K562 (cell line): ENCODE data around the gene STXBP6. TPM values are rescaled to one million over a fixed set of nuclear protein-coding genes. Genes with fewer than 3 reads are reported as not detected.

Experiments
- ATAC-seq: fragments of 200-7000 bp; cut with Tn5 transposase; 3 replicates; pipeline ENCODE4 v1.9.1; 2020; ENCODE audit warnings: moderate library complexity
- BruUV-seq: library from RNA; stranded (reverse); fragments of 400-500 nt; replicated peaks from 2 replicates; lab custom pipeline; 2021; lab: Mats Ljungman, UMichigan
- CTCF ChIA-PET: fragments of 300-600 bp; formaldehyde crosslinking; extraction: SDS; loops from one replicate; lab custom pipeline; 2021; ENCODE audit warnings: low intra/inter-chr PET ratio; lab: Yijun Ruan, JAX
- POLR2A ChIA-PET: fragments of 300-600, 350-650 bp; sonication (Branson Sonifier 250); formaldehyde crosslinking; extraction: SDS; loops from one replicate; lab custom pipeline; 2021; ENCODE audit warnings: antibody characterized with exemption, inconsistent platforms; lab: Yijun Ruan, JAX
- DNase-seq, 4 experiments: peaks; one replicate each; pipeline versions ENCODE4 v3.0.0 to v3.0.0-alpha.2; 2011 to 2018; ENCODE audit warnings: low spot score in 3 of 4, mixed read lengths in 3 of 4; ENCODE audit errors: extremely low read depth in 1 of 4
- FAIRE-seq: peaks from 2 replicates; lab custom pipeline; 2011; peaks lifted over from hg19 to GRCh38; lab: Jason Lieb, UNC
- H2AFZ ChIP-seq: 2 replicates; pipeline ENCODE4 v1.6.0; 2011; ENCODE audit warnings: low read depth, low read length, control low read depth, inconsistent platforms
- H3K27ac ChIP-seq: fragments of 200-600 bp; 3 replicates; pipeline ENCODE4 v1.8.0; 2011; ENCODE audit warnings: low read depth, mild to moderate bottlenecking, control low read depth, inconsistent platforms, low read length, moderate library complexity, mixed read lengths; ENCODE audit errors: extremely low read depth
- H3K27me3 ChIP-seq, 2 experiments: fragments of 300-600 bp in 1 of 2; 2 replicates in 1 of 2; 3 replicates in 1 of 2; pipeline versions ENCODE4 v1.6.0 to v1.8.0; 2011; ENCODE audit warnings: inconsistent platforms in 2 of 2, low read length in 2 of 2, mild to moderate bottlenecking in 1 of 2, mixed read lengths in 1 of 2, moderate library complexity in 1 of 2; ENCODE audit not compliant: control insufficient read depth in 2 of 2, insufficient read depth in 2 of 2
- H3K36me3 ChIP-seq: fragments of 300-600 bp; 3 replicates; pipeline ENCODE4 v1.8.0; 2011; ENCODE audit warnings: mild to moderate bottlenecking, low read length, inconsistent platforms; ENCODE audit not compliant: control insufficient read depth, insufficient read depth
- H3K4me1 ChIP-seq, 2 experiments: fragments of 200-600 bp in 1 of 2; replicated peaks in 1 of 2; 2 replicates in 1 of 2; 3 replicates in 1 of 2; pipeline versions ENCODE4 v1.5.1 to v1.8.0; 2011; ENCODE audit warnings: inconsistent platforms in 2 of 2, low read length in 2 of 2, mild to moderate bottlenecking in 1 of 2, mixed read lengths in 1 of 2, moderate library complexity in 1 of 2; ENCODE audit not compliant: control insufficient read depth in 2 of 2, insufficient read depth in 2 of 2
- H3K4me2 ChIP-seq: 2 replicates; pipeline ENCODE4 v1.6.1; 2011; ENCODE audit warnings: low read length, control low read depth, inconsistent platforms, mixed read lengths; ENCODE audit not compliant: insufficient read depth
- H3K4me3 ChIP-seq: fragments of 200-600 bp; sonication (generic), shearing (Covaris generic); 2 replicates; pipeline ENCODE4 v1.5.1; 2016; ENCODE audit warnings: control low read depth, inconsistent platforms
- H3K79me2 ChIP-seq: fragments of 200-600 bp; 3 replicates; pipeline ENCODE4 v1.8.0; 2011; ENCODE audit warnings: low read length, inconsistent platforms; ENCODE audit not compliant: control insufficient read depth, insufficient read depth
- H3K9ac ChIP-seq, 2 experiments: 2 replicates each; pipeline versions ENCODE4 v1.6.0 to v1.6.1; 2011; ENCODE audit warnings: low read depth in 2 of 2, low read length in 2 of 2, control low read depth in 1 of 2, inconsistent platforms in 1 of 2, mild to moderate bottlenecking in 1 of 2, mixed read lengths in 1 of 2; ENCODE audit not compliant: insufficient read depth in 1 of 2
- H3K9me1 ChIP-seq: one replicate; pipeline ENCODE4 v1.6.0; 2011; ENCODE audit warnings: inconsistent platforms, mild to moderate bottlenecking, low read length, moderate library complexity; ENCODE audit not compliant: control insufficient read depth, insufficient read depth
- H3K9me3 ChIP-seq: replicated peaks from 2 replicates; pipeline ENCODE4 v1.5.1; 2011; ENCODE audit warnings: low read depth, low read length, inconsistent platforms; ENCODE audit not compliant: control insufficient read depth, insufficient read depth
- H4K20me1 ChIP-seq: replicated peaks from 2 replicates; pipeline ENCODE4 v1.6.1; 2011; ENCODE audit warnings: low read length, inconsistent platforms, mixed read lengths; ENCODE audit not compliant: control insufficient read depth, insufficient read depth
- CHAMP1 ChIP-seq: fragments of 450-650 bp; IDR thresholded peaks from 2 replicates; pipeline ENCODE4 v1.6.1; 2016; ENCODE audit warnings: mild to moderate bottlenecking
- DACH1 ChIP-seq: fragments of 450-650 bp; IDR thresholded peaks from 2 replicates; pipeline ENCODE4 v1.6.1; 2018; ENCODE audit not compliant: partially characterized antibody
- NFIC ChIP-seq: fragments of 450-650 bp; IDR thresholded peaks from 2 replicates; pipeline ENCODE4 v1.6.1; 2017; ENCODE audit warnings: mild to moderate bottlenecking, inconsistent platforms
- SMARCA4 ChIP-seq: fragments of 450-650 bp; IDR thresholded peaks from 2 replicates; pipeline ENCODE4 v1.6.1; 2016
- SNIP1 ChIP-seq: fragments of 450-650 bp; IDR thresholded peaks from 2 replicates; pipeline ENCODE4 v1.7.1; 2017; ENCODE audit warnings: low read depth, mild to moderate bottlenecking
- ZNF24 ChIP-seq: fragments of 450-650 bp; IDR thresholded peaks from 2 replicates; pipeline ENCODE4 v1.6.1; 2016
- WGBS: fragments of 100-300 bp; shearing (Covaris generic); methylation state at CpG from one replicate; pipeline ENCODE4 v1.1.6; 2016; ENCODE audit warnings: low coverage, mixed read lengths; ENCODE audit not compliant: insufficient coverage; ENCODE audit errors: missing lambda C conversion rate; 5-methylcytosine and 5-hydroxymethylcytosine counted together
- in situ Hi-C: fragments of 300-500 bp; cut with MboI; formaldehyde crosslinking; loops from 4 replicates; pipeline ENCODE4 v1.15.0; 2018; ENCODE audit warnings: inconsistent platforms, mixed read lengths
- intact Hi-C: fragments of 100-400 bp; cut with micrococcal nuclease; formaldehyde crosslinking; loops from 2 replicates; pipeline ENCODE4 v1.14.2; 2022
- polyA plus RNA-seq, 8 experiments: library from polyadenylated mRNA; depleted of rRNA in 4 of 8; stranded (reverse) in 5 of 8; unstranded in 3 of 8; fragments of >200 nt; fragmentation: Nextera tagmentation in 2 of 8; fragmentation: Illumina TruSeq in 1 of 8; extraction: Ambion mirVana in 2 of 8; extraction: Trizol in 1 of 8; gene quantifications; 2 replicates each; pipeline versions ENCODE4 v1.2.1 to v1.2.3, GENCODE V29; 2011 to 2014; ENCODE audit warnings: inconsistent platforms in 1 of 8, missing spikeins in 1 of 8
- total RNA-seq, 7 experiments: library from RNA; depleted of rRNA in 6 of 7; stranded (reverse); fragments of >200 nt in 6 of 7; fragmentation: Illumina TruSeq in 2 of 7; extraction: Trizol in 2 of 7; gene quantifications; 2 replicates each; pipeline versions ENCODE4 v1.2.1 to v1.2.3, GENCODE V29; 2011 to 2021; ENCODE audit warnings: low replicate concordance in 1 of 7

Gene STXBP6
- total and polyA plus RNA-seq, 9 of the 15 experiments (the other 6 are each of a cell fraction or from before 2014, with no cell fraction given): 0.27 to 0.89 (median 0.59) TPM

GRCh38 chr14:25097120-25097519, 47.2 kb upstream of the STXBP6 start (continued):
- TF ChIP-seq CHAMP1: no peak
- TF ChIP-seq SNIP1: no peak
- TF ChIP-seq DACH1: no peak
- TF ChIP-seq ZNF24: no peak
- TF ChIP-seq, all 486 proteins: peak for 0

GRCh38 chr14:25095736-25096437, 45.9 kb upstream of the STXBP6 start:
- no peaks in the 10 kb centered on the region for H3K9me3 ChIP-seq
- in situ Hi-C loops: no loop called here
- WGBS: 0% methylated on average over 4 of the region's 5 CpGs
- DNase-seq: peak in 1 of 4 experiments; percentile 2
- no TSS peak for BruUV-seq
- H2AFZ ChIP-seq: no peak overlapping the region
- H3K79me2 ChIP-seq: no peaks in the 10 kb centered on the region
- H3K9me1 ChIP-seq: no peaks in the 10 kb centered on the region
- POLR2A ChIA-PET: interaction anchor here (0.5 kb wide), 1 partner anchor 369 kb away, joined by 3 read pairs; no protein-coding TSS in a partner anchor
- no peak overlapping the region for H3K27ac ChIP-seq
- no peak overlapping the region for H3K4me2 ChIP-seq
- peak; percentile 56 for TF ChIP-seq NFIC
- TF ChIP-seq SMARCA4: no peak
- TF ChIP-seq, all 486 proteins: peak for 1
- CTCF ChIA-PET: no interaction called here
- Histone ChIP-seq H3K4me1 (no peaks in the 10 kb centered on the region), H4K20me1 (no peaks in the 10 kb centered on the region), H3K9ac (no peak overlapping the region), H3K36me3 (no peaks in the 10 kb centered on the region), H3K27me3 (no peaks in the 10 kb centered on the region), H3K4me3 (no peak overlapping the region)
- intact Hi-C loops: no loop called here
- FAIRE-seq (no peak), ATAC-seq (no peak)
